RWPE1 (cell line): ENCODE measurements around the gene UBE3B.

Source experiments
- CTCF ChIA-PET: fragments of 350-600 bp; sonication (Branson Sonifier 250); formaldehyde crosslinking; extraction: SDS; loops from one replicate; lab custom pipeline; 2021; lab: Yijun Ruan, JAX
- POLR2A ChIA-PET: fragments of 400-600 bp; formaldehyde crosslinking; extraction: SDS; loops from one replicate; lab custom pipeline; 2020; ENCODE audit warnings: antibody characterized with exemption; ENCODE audit not compliant: low non-redundant PET; lab: Yijun Ruan, JAX
- DNase-seq: peaks from one replicate; pipeline ENCODE4 v3.0.0; 2012; ENCODE audit warnings: low spot score
- H3K27ac ChIP-seq: fragments of 450-650 bp; 2 replicates; pipeline ENCODE4 v1.5.1; 2017
- CTCF ChIP-seq: fragments of 450-650 bp; conservative IDR thresholded peaks from 2 replicates; pipeline ENCODE4 v1.5.1; 2017; ENCODE audit warnings: low read depth, mild to moderate bottlenecking

The UBE3B gene

GRCh38 chr12:109563291-109564284 is 86.2 kb downstream of the UBE3B start:
- ChIA-PET CTCF (no interaction called here), POLR2A (interaction anchor here (0.6 kb wide), 1 partner anchor 12 kb away, joined by 6 read pairs; no protein-coding TSS in a partner anchor)
- no peak for DNase-seq
- no peak for TF ChIP-seq CTCF
- no peak overlapping the region; the same call in 1 of the 2 replicates for H3K27ac ChIP-seq

- POLR2A ChIA-PET, result no interaction called here
- no peak for DNase-seq
- no peak overlapping the region; the same call in 1 of the 2 replicates for H3K27ac ChIP-seq
- CTCF ChIA-PET, result no interaction called here
- no peak for TF ChIP-seq CTCF
Observed at GRCh38 chr12:109566424-109566823, 89.0 kb downstream of the UBE3B start.

GRCh38 chr12:109567296-109567695 is 89.9 kb downstream of the UBE3B start:
- ChIA-PET POLR2A (no interaction called here), CTCF (no interaction called here)
- TF ChIP-seq CTCF, result no peak

GRCh38 chr12:109567967-109568366 is 90.5 kb downstream of the UBE3B start:
- no peak overlapping the region for H3K27ac ChIP-seq
- ChIA-PET CTCF (no interaction called here), POLR2A (no interaction called here)
- no peak for DNase-seq
- no peak for TF ChIP-seq CTCF

More at GRCh38 chr12:109567296-109567695, 89.9 kb downstream of the UBE3B start:
- H3K27ac ChIP-seq, result no peak overlapping the region
- no peak for DNase-seq

- ChIA-PET POLR2A (no interaction called here), CTCF (interaction anchor here (0.6 kb wide), 1 partner anchor 29 kb away, joined by 3 read pairs; no protein-coding TSS in a partner anchor)
- no peak overlapping the region for H3K27ac ChIP-seq
- TF ChIP-seq CTCF, result no peak
- no peak for DNase-seq
Observed at GRCh38 chr12:109568486-109568885, 91.1 kb downstream of the UBE3B start.

- ChIA-PET CTCF (no interaction called here), POLR2A (interaction anchor here (0.5 kb wide), 1 partner anchor 118 kb away, joined by 3 read pairs; no protein-coding TSS in a partner anchor)
- H3K27ac ChIP-seq, result peak overlapping the region; percentile 12; the same call in 1 of the 2 replicates
- DNase-seq, result no peak
- TF ChIP-seq CTCF, result no peak
Observed at GRCh38 chr12:109571773-109572505, 94.5 kb downstream of the UBE3B start.
